Activated naive CD4-positive, alpha-beta T cell treated with anti-CD3 and anti-CD28 coated beads, Interleukin-2, amount 10 ng/mL, durations not matched to agents 7 days and 5 days (primary cell): Measurements from ENCODE around the gene GOLGA6B.
"Not testable (repeated sequence)": the region's sequence is repeated elsewhere in the genome, so short reads cannot be mapped to it uniquely, and the experiment has no call there.

Experiments
- CTCF ChIA-PET: fragments of 350-600 bp; sonication (Branson Sonifier 250); formaldehyde crosslinking; loops from one replicate; lab custom pipeline; 2021; ENCODE audit warnings: antibody characterized with exemption; lab: Charles Lee
- DNase-seq: peaks from one replicate; pipeline ENCODE4 v3.0.0-alpha.2; 2020
- H3K27ac Mint-ChIP-seq: one replicate; pipeline ENCODE4 v1.8.0; 2021; ENCODE audit warnings: mild to moderate bottlenecking, moderate library complexity, mixed read lengths
- H3K27me3 Mint-ChIP-seq: one replicate; pipeline ENCODE4 v1.8.0; 2021; ENCODE audit warnings: mild to moderate bottlenecking, mixed read lengths
- H3K36me3 Mint-ChIP-seq: one replicate; pipeline ENCODE4 v1.8.0; 2021; ENCODE audit warnings: mixed read lengths
- H3K4me1 Mint-ChIP-seq: one replicate; pipeline ENCODE4 v1.8.0; 2021; ENCODE audit warnings: mixed read lengths
- H3K4me3 Mint-ChIP-seq: one replicate; pipeline ENCODE4 v1.8.0; 2021; ENCODE audit warnings: mild to moderate bottlenecking, moderate library complexity, mixed read lengths
- H3K9me3 Mint-ChIP-seq: one replicate; pipeline ENCODE4 v1.8.0; 2021; ENCODE audit warnings: mixed read lengths

GOLGA6B gene

DNA sequence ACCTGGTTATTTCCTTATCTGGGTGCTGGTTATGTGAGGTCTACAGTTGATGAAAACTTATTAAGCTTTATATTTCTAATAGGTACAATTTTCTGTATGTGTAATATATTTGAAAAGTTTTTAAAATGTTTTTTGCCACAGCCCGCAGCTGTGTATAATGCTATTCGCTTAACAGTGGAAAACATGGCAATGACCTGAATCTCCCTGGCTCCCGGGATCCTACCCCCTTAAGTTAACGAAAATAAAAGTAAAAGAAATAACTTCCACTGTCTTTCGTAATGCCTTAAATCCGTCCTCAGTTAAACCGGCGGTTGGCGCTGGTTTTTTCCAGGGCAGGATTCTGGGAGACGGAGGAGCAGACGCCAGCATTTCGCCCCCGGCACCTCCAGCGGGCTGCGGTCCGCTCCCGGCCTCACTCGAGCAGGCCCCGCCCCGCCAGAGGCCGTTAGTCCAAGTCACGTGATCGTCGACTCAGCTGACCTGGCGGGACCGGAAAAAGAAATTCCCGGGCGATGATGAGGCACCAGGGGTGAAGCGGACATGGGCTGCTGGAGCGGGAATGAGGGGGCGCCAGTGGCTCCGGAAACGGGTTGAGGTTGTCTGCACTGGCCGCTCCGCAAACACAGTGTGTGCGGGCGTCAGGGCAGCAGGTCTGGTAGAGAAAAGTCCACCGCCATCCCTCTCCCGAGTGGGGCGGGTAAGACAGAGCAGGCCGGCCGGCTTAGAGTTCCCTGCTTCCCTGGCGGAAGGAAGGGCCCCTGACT, 17.8 kb upstream of the GOLGA6B start:
- H3K27me3 Mint-ChIP-seq, H3K9me3 Mint-ChIP-seq, CTCF ChIA-PET, H3K4me1 Mint-ChIP-seq, H3K27ac Mint-ChIP-seq, H3K36me3 Mint-ChIP-seq: not testable (repeated sequence)
- H3K4me3 Mint-ChIP-seq, result peak overlapping the region; percentile 26
- DNase-seq, result peak; percentile 78

DNA sequence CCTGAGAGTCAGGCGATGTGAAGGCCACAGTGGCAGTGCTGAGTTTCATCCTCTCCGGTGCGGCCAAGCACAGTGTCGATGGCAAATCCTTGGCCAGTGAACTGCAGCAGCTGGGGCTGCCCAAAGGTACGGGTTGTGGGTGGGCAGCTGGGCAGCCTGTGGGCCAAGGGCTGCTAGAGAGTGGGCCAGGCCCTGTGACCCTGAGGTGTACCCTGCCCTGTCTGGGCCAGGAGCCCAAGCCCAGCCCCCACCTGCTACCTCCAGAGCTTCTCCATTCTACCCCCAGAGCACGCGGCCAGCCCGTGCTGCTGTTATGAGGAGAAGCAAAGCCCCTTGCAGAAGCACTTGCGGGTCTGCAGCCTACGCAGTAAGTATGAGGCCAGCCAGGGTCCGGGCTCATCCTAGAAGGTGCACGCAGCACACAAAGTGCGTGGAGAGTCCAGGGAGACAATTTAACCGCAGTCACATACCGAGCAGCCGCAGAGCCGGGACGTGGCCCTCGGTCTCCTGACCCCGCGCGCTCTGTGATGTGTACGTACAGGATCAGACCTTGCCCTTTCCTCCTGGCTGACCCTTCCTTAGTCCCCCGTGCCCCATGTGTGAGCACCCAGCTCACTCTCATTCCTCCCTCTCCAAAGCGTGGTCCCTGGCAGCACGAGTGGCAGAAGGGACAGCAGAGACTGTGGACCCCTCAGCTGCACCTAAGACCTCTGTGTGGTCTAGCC, 14.6 kb upstream of the GOLGA6B start:
- CTCF ChIA-PET, H3K27me3 Mint-ChIP-seq, H3K4me3 Mint-ChIP-seq, DNase-seq, H3K9me3 Mint-ChIP-seq, H3K27ac Mint-ChIP-seq, H3K4me1 Mint-ChIP-seq, H3K36me3 Mint-ChIP-seq: not testable (repeated sequence)

DNA sequence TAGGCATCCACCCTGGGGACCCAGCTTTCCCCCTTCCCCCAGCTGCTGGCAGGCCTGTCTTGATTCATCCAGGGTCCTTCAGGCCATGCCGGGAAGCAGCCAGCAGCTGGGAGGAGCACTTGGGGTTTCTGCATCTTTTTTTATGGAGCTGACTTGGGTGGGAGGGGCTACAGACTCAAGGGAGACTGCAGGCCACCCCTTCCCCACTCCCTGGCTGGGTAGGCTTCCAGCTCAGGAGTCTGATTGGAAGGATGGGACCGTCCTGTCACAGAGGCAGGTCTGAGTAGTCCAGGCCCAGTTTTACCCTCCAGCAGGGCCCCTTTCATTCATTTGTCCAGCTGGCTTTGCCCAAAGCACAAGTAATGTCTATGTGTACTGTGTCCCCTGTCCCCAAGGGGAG, 12.2 kb upstream of the GOLGA6B start:
- H3K36me3 Mint-ChIP-seq, DNase-seq, CTCF ChIA-PET, H3K27me3 Mint-ChIP-seq, H3K27ac Mint-ChIP-seq, H3K4me3 Mint-ChIP-seq, H3K4me1 Mint-ChIP-seq, H3K9me3 Mint-ChIP-seq: not testable (repeated sequence)

DNA sequence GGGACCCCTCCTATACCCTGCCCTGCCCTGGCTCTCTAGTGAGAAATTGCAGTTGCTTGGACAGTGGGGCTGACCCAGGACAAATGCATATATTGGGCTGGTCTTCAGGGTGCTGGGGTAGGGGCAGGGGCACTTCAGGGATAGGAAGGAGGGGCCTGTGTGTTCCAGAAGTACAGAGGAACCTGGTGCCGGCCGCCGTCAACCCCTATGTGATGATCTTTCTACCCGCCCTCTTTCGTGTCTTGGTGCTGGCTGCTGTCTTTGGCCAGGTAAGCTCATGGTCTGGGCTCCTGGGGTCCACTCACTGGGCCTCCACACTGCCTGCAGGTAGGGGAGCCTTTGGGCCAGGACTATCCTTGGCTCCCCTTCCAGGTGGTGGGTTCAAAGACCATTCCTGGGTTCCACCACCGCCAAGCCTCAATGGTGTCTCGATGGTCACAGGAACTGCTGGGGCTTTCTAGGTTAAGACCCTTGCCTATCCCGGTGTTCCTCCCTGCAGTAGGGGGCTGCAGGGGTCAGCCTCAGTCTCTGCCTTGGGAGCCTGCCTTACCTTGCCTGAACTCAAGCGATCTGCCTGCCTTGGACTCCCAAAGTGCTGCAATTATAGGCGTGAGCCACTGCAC, 5.8 kb upstream of the GOLGA6B start:
- DNase-seq, H3K36me3 Mint-ChIP-seq, H3K27me3 Mint-ChIP-seq, H3K9me3 Mint-ChIP-seq, H3K27ac Mint-ChIP-seq, H3K4me3 Mint-ChIP-seq, CTCF ChIA-PET, H3K4me1 Mint-ChIP-seq: not testable (repeated sequence)

DNA sequence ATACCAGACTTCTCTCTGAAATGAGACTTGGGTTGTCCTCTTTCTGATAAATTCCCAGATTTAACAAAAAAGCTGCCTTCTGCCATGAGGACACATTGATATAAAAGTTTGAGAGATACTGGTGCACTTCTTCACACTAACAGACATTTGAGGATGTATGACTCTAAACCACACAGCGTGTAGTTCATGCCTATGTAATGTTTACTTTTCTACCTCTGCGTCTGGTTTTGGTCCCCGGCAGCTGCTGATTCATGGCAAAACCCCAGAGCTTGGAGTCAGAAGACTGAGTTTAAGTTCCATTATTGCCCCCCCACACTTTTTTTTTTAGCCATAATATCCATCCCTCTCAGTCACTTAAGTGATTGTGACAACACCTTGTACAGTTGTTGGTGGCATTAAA, 1.5 kb downstream of the GOLGA6B start:
- DNase-seq, H3K27me3 Mint-ChIP-seq, H3K36me3 Mint-ChIP-seq, H3K4me1 Mint-ChIP-seq, H3K27ac Mint-ChIP-seq, H3K9me3 Mint-ChIP-seq, CTCF ChIA-PET, H3K4me3 Mint-ChIP-seq: not testable (repeated sequence)

DNA sequence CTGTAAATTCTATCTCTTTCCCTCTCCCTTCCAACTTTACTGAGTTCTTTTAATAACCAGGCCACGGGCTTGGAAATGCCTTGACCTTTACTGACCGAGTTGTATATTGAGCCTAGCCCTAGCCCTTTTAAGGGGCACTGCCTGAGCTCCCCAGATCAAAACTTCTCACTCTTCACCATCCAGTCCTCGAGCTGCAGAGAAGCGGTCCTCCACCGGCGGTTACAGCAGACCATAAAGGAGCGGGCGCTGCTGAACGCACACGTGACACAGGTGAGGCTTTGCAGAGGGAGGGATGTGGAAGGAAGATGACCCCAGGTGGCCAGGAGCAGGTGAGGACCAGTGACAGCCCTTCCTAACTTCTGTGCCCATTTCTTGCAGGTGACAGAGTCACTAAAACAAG, 6.6 kb downstream of the GOLGA6B start:
- H3K4me3 Mint-ChIP-seq, DNase-seq, H3K27ac Mint-ChIP-seq, H3K4me1 Mint-ChIP-seq, H3K36me3 Mint-ChIP-seq, H3K9me3 Mint-ChIP-seq, CTCF ChIA-PET, H3K27me3 Mint-ChIP-seq: not testable (repeated sequence)

DNA sequence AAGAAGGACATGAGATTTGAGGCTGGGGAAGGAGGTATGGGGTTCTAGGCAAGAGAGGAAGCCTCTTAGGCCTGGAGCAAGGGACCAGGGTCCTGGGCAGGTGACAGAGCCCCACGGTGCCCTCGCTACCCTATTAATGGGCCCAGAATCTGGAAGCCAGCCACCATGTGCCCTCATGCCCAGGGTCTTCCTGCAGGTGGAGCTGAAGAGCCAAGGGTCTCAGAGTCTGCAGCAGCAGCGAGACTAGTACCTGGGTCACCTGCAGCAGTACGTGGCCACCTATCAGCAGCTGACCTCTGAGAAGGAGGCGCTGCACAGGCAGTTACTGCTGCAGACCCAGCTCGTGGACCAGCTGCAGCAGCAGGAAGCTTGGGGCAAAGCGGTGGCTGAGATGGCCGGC, 9.4 kb downstream of the GOLGA6B start:
- H3K36me3 Mint-ChIP-seq, H3K27ac Mint-ChIP-seq, DNase-seq, H3K4me3 Mint-ChIP-seq, H3K27me3 Mint-ChIP-seq, CTCF ChIA-PET, H3K9me3 Mint-ChIP-seq, H3K4me1 Mint-ChIP-seq: not testable (repeated sequence)

DNA sequence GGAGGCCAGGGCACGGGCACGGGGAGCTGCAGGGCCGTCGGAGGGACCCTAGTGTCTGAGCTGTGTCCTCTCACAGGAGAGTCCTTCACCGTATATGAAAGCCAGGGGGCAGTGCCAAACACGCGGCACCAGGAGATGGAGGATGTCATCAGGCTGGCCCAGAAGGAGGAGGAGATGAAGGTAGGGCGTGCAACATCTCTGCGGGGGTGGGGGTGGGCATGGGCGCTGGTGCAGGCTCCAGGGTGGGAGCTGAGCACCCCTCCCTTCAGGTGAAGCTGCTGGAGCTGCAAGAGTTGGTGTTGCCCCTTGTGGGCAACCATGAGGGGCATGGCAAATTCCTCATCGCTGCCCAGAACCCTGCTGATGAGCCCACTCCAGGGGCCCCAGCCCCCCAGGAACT, 11.2 kb downstream of the GOLGA6B start:
- DNase-seq, H3K27me3 Mint-ChIP-seq, CTCF ChIA-PET, H3K4me1 Mint-ChIP-seq, H3K27ac Mint-ChIP-seq, H3K36me3 Mint-ChIP-seq, H3K9me3 Mint-ChIP-seq, H3K4me3 Mint-ChIP-seq: not testable (repeated sequence)

DNA sequence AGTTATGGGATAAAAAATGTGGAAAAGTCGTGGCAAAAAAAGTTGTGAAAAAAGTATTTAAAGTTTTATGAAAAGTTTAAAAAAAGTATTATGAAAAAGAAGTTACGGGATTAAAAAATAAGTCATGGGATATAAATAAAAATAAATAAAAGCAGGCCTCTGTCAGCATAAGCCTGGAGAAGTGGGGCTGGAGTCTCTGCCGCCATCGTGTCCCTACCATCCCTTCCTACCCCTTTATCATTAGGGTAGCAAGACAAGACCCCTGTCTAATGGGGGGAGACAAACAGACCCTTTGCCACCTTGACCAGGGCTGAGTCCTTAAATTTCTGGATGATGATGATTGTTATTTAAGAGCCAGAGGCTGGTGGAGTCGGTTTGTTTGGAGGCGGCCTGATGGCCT, 15.3 kb downstream of the GOLGA6B start:
- H3K36me3 Mint-ChIP-seq, H3K27ac Mint-ChIP-seq, DNase-seq, H3K4me3 Mint-ChIP-seq, CTCF ChIA-PET, H3K4me1 Mint-ChIP-seq, H3K9me3 Mint-ChIP-seq: not testable (repeated sequence)
- peaks cover 29% of the 10 kb centered on the region for H3K27me3 Mint-ChIP-seq

DNA sequence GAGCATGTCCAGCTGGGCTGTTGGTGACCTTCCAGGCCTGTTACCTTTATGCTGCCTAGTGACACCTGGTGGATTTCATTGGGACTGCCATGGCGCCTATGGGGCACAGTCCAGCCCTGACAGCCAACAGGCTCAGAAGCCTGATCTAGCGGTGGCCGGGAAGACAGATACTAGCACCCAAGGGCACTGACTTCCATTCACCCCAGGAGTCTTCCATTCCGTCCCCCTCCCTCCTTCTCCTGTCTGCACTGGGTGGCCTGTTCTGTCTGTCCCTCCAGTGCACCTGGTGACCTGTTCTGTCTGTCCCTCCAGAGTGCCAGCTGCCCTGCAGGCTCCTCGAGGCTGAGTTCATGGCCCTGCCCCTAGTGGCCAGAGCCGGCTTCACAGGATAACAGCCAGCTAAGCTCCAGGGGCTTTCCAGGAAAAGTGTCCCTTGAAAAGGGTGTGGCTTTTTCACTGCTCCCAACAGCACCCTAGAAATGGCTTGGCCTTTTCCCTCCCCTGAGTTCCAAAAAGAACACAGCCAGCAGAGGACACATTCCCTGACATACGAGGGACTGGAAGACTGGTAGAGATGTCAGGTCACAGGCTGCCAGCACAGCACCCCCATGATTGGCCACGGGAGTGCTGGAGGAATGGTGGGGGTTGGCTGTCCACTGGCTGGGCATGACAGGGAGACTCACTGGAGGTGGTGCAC, 16.3 kb downstream of the GOLGA6B start:
- H3K36me3 Mint-ChIP-seq, H3K27ac Mint-ChIP-seq, H3K9me3 Mint-ChIP-seq, H3K4me1 Mint-ChIP-seq: not testable (repeated sequence)
- Mint-ChIP-seq H3K4me3 (peak overlapping the region; percentile 55), H3K27me3 (peaks cover 32% of the 10 kb centered on the region)
- CTCF ChIA-PET, result interaction anchor here (0.8 to 2.3 kb wide), 7 partner anchors 14 to 358 kb away, joined by 3 to 15 read pairs (median 4); no protein-coding TSS in a partner anchor
- peak; percentile 84 for DNase-seq

DNA sequence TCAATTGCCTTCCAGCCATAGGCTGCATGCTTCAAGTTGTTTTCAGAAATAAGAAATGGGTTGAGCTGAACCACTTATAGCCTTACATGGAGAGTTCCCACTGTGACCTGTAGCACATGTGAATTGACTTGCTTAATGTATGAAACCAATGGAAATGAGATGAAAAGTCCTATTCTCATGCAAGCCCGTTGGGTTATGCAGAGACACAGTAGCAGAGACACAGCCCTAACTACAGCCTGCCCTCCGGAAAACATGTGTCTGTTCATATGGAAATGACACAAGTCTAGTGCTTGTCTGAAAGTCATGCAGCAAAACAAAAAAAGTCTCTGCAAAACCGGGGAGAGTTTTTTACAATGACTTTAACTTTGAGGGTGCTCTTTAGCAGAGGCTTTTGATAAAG, 17.0 kb downstream of the GOLGA6B start:
- Mint-ChIP-seq H3K9me3 (no peaks in the 10 kb centered on the region), H3K36me3 (no peaks in the 10 kb centered on the region), H3K27ac (no peak overlapping the region), H3K27me3 (peaks cover 37% of the 10 kb centered on the region), H3K4me3 (no peak overlapping the region), H3K4me1 (peaks cover 6% of the 10 kb centered on the region)
- DNase-seq, result no peak
- CTCF ChIA-PET, result interaction anchor here (0.6 to 2.3 kb wide), 8 partner anchors 13 to 398 kb away, joined by 3 to 15 read pairs (median 4); no protein-coding TSS in a partner anchor

DNA sequence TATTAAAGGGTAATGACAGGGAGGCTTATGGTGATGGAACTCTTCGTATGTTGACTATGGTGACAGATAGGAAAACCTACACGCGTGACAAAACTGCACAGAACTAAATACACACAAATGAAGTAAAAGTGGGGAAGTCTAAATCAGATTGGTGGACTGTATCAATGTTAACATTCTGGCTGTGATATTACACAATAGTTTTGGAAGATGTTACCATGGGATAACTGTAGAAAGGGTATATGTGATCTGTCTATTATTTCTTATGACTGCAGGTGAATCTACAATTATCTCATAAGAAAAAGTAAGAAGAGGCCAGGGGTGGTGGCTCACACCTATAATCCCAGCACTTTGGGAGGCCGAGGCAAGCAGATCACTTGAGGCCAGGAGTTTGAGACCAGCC, 22.3 kb downstream of the GOLGA6B start:
- CTCF ChIA-PET, result no interaction called here
- no peak for DNase-seq
- Mint-ChIP-seq H3K36me3 (no peaks in the 10 kb centered on the region), H3K27ac (no peak overlapping the region), H3K9me3 (no peaks in the 10 kb centered on the region), H3K4me1 (no peaks in the 10 kb centered on the region), H3K4me3 (no peak overlapping the region), H3K27me3 (peaks cover 65% of the 10 kb centered on the region)

DNA sequence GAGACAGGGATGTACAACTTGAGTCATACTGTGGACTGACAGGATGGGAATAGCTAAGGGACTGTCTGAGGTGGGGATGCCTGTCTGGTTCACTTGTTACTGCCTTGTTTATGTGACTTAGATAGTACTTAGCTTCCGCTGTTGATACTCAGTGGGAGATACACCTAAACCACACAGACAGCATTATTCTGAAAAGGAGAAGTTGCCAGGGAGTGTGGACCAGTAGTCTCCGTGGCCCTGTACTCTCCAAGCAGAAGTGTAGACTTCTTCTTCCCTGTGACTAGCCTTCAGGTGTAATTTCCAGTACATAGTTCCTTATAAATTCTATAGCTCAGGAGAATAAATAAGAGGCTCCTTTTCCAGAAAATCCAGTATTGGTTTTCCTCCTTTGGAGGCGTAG, 26.4 kb downstream of the GOLGA6B start:
- CTCF ChIA-PET, result interaction anchor here (1.2 kb wide), 1 partner anchor 41 kb away, joined by 3 read pairs; no protein-coding TSS in a partner anchor
- Mint-ChIP-seq H3K27me3 (peaks cover 45% of the 10 kb centered on the region), H3K4me3 (no peak overlapping the region), H3K9me3 (no peaks in the 10 kb centered on the region), H3K36me3 (no peaks in the 10 kb centered on the region), H3K4me1 (peaks cover 12% of the 10 kb centered on the region), H3K27ac (no peak overlapping the region)
- no peak for DNase-seq

DNA sequence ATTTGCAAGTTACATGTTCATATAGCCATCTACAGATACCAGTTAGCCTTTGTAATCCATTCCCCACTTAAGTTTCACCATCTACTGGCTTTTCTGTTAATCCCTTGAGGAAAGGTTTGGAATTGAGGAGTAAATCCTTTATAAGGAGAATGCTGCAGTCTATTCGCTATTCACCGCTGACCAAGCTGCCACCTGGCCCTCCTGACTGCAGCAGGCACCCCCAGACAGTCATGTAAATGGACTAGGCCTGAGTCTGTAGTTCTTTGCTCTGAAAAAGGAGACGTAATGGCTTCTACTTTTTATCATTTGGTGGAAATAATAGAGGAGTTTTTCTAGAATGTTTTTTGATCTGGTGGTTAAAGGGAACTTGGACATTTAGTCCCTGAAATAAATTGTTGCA, 28.3 kb downstream of the GOLGA6B start:
- no peaks in the 10 kb centered on the region for H3K9me3 Mint-ChIP-seq
- no peak overlapping the region for H3K27ac Mint-ChIP-seq
- H3K27me3 Mint-ChIP-seq, result peaks cover 36% of the 10 kb centered on the region
- peaks cover 3% of the 10 kb centered on the region for H3K36me3 Mint-ChIP-seq
- DNase-seq, result no peak
- CTCF ChIA-PET, result interaction anchor here (3.0 kb wide), 1 partner anchor 11 kb away, joined by 15 read pairs; no protein-coding TSS in a partner anchor
- H3K4me3 Mint-ChIP-seq, result no peak overlapping the region
- peaks cover 22% of the 10 kb centered on the region for H3K4me1 Mint-ChIP-seq
